Smooth muscle cell (in vitro differentiated cells): ENCODE data around the gene RUNDC3A. TPM values are rescaled to one million over a fixed set of nuclear protein-coding genes. Genes with fewer than 3 reads are reported as not detected.

Source experiments
- DNase-seq: peaks from one replicate; lab custom pipeline; 2025; ENCODE audit not compliant: unreplicated experiment; lab: John Stamatoyannopoulos, UW
- H2AFZ ChIP-seq: fragments of 200-600 bp; sonication (generic); 2 replicates; pipeline ENCODE4 v1.6.0; 2016; ENCODE audit warnings: antibody characterized with exemption, low read depth, mild to moderate bottlenecking
- H3F3A ChIP-seq: fragments of 200-600 bp; sonication (generic); 2 replicates; pipeline ENCODE4 v1.6.0; 2017; ENCODE audit warnings: antibody characterized with exemption, low read depth
- H3K27ac ChIP-seq: fragments of 200-600 bp; sonication (generic); 2 replicates; pipeline ENCODE4 v1.5.1; 2016; ENCODE audit warnings: low read depth, mild to moderate bottlenecking
- H3K27me3 ChIP-seq: fragments of 200-600 bp; sonication (generic); 2 replicates; pipeline ENCODE4 v1.6.1; 2016; ENCODE audit warnings: low read depth, mild to moderate bottlenecking
- H3K36me3 ChIP-seq: fragments of 200-600 bp; sonication (generic); 2 replicates; pipeline ENCODE4 v1.5.1; 2016; ENCODE audit warnings: low read depth
- H3K4me1 ChIP-seq: fragments of 200-600 bp; sonication (generic); 2 replicates; pipeline ENCODE4 v1.5.1; 2016; ENCODE audit warnings: low read depth
- H3K4me2 ChIP-seq: fragments of 200-600 bp; sonication (generic); 2 replicates; pipeline ENCODE4 v1.6.0; 2016; ENCODE audit warnings: mild to moderate bottlenecking
- H3K4me3 ChIP-seq: fragments of 200-600 bp; sonication (generic); 2 replicates; pipeline ENCODE4 v1.5.1; 2016; ENCODE audit warnings: mild to moderate bottlenecking
- H3K79me2 ChIP-seq: fragments of 200-600 bp; sonication (generic); 2 replicates; pipeline ENCODE4 v1.6.0; 2016; ENCODE audit warnings: low read depth, mild to moderate bottlenecking
- H3K9ac ChIP-seq: fragments of 200-600 bp; sonication (generic); 2 replicates; pipeline ENCODE4 v1.6.0; 2016; ENCODE audit warnings: low read depth
- H3K9me3 ChIP-seq: fragments of 200-600 bp; sonication (generic); replicated peaks from 2 replicates; pipeline ENCODE4 v1.5.1; 2016; ENCODE audit warnings: low read depth
- H4K20me1 ChIP-seq: fragments of 200-600 bp; sonication (generic); 2 replicates; pipeline ENCODE4 v1.6.0; 2016; ENCODE audit warnings: low read depth
- CTCF ChIP-seq: fragments of 200-600 bp; sonication (generic); IDR thresholded peaks from 2 replicates; pipeline ENCODE4 v1.5.1; 2017; ENCODE audit warnings: borderline replicate concordance, mild to moderate bottlenecking, antibody characterized with exemption; ENCODE audit not compliant: insufficient read depth, poor library complexity, severe bottlenecking
- WGBS: methylation state at CpG from one replicate; pipeline ENCODE4 v1.1.7; 2016; ENCODE audit warnings: low lambda C conversion rate; 5-methylcytosine and 5-hydroxymethylcytosine counted together
- polyA plus RNA-seq: library from polyadenylated mRNA; unstranded; fragments of >200 nt; fragmentation: Nextera tagmentation; extraction: Ambion mirVana; gene quantifications from 2 replicates; pipeline ENCODE4 v1.2.1, GENCODE V29; 2016
- total RNA-seq: library from RNA; depleted of rRNA; stranded (reverse); fragments of >200 nt; gene quantifications from 2 replicates; pipeline ENCODE4 v1.2.3, GENCODE V29; 2014

RUNDC3A gene
- total and polyA plus RNA-seq, 2 experiments from 2014 or later = 0.21 to 0.36 TPM

GRCh38 chr17:44314031-44314430 is 5.6 kb downstream of the RUNDC3A start:
- Histone ChIP-seq H3F3A (no peaks in the 10 kb centered on the region), H3K4me3 (no peak overlapping the region), H4K20me1 (no peaks in the 10 kb centered on the region), H3K27ac (no peak overlapping the region), H3K9me3 (no peaks in the 10 kb centered on the region), H3K9ac (no peak overlapping the region), H2AFZ (no peak overlapping the region), H3K27me3 (peaks cover 49% of the 10 kb centered on the region), H3K36me3 (no peaks in the 10 kb centered on the region), H3K79me2 (no peaks in the 10 kb centered on the region), H3K4me1 (peaks cover 11% of the 10 kb centered on the region), H3K4me2 (no peak overlapping the region)
- TF ChIP-seq CTCF = no peak
- DNase-seq = no peak
- WGBS = 92% methylated on average over 7 of the region's 7 CpGs

DNA sequence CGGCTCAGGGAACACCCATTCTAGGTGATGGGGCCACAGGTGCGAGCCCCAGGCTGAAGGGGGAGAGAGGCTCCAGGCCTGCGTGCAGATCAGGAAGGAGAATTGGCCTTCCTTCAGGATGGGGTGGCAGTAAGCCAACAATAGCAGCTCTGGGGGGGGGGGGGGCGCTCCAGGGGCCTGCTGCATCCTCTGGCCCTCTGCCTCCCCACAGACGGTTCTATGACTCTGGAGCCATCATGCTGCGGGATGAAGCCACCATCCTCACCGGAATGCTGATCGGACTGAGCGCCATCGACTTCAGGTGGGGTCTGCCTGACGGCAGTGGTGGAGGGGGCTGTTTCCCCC is 6.1 kb downstream of the RUNDC3A start:
- Histone ChIP-seq H2AFZ (no peak overlapping the region), H3K27ac (no peak overlapping the region), H3K4me2 (no peak overlapping the region), H3F3A (no peaks in the 10 kb centered on the region), H3K27me3 (peaks cover 49% of the 10 kb centered on the region), H3K9ac (no peak overlapping the region), H3K4me3 (no peak overlapping the region), H3K36me3 (no peaks in the 10 kb centered on the region), H3K4me1 (peaks cover 11% of the 10 kb centered on the region), H3K9me3 (no peaks in the 10 kb centered on the region), H4K20me1 (no peaks in the 10 kb centered on the region), H3K79me2 (no peaks in the 10 kb centered on the region)
- DNase-seq = no peak
- WGBS = 57% methylated on average over 10 of the region's 11 CpGs
- TF ChIP-seq CTCF = no peak

- H4K20me1 ChIP-seq = no peaks in the 10 kb centered on the region
- H3K36me3 ChIP-seq = no peaks in the 10 kb centered on the region
- no peaks in the 10 kb centered on the region for H3F3A ChIP-seq
- H3K79me2 ChIP-seq = no peaks in the 10 kb centered on the region
- H3K9me3 ChIP-seq = no peaks in the 10 kb centered on the region
- peaks cover 49% of the 10 kb centered on the region for H3K27me3 ChIP-seq
- no peak overlapping the region for H3K9ac ChIP-seq
- 3% methylated on average over 37 of the region's 81 CpGs for WGBS
- TF ChIP-seq CTCF = no peak
- DNase-seq = no peak
- H3K4me1 ChIP-seq = peaks cover 11% of the 10 kb centered on the region
- H2AFZ ChIP-seq = no peak overlapping the region
- H3K27ac ChIP-seq = no peak overlapping the region
- peak overlapping the region; percentile 83 for H3K4me2 ChIP-seq
- peak overlapping the region; percentile 36 for H3K4me3 ChIP-seq
These were observed 6.7 kb downstream of the RUNDC3A start for GRCh38 chr17:44314869-44315661.
